Measurements from ENCODE around the gene CCL22.
"Not testable (repeated sequence)": the region's sequence is repeated elsewhere in the genome, so short reads cannot be mapped to it uniquely, and the experiment has no call there.

The CCL22 gene

GRCh38 chr16:57357330-57358085, 1.1 kb upstream of the CCL22 start:
- DNase-seq = no peak
- no peak for TF ChIP-seq GATA1 (IDR thresholded peaks at IDR 0.05; ENCODE audit: low read depth, low read length)
- no peak for TF ChIP-seq POLR2A (IDR thresholded peaks at IDR 0.05; ENCODE audit: low read length)

- TF ChIP-seq POLR2A (IDR thresholded peaks at IDR 0.05; ENCODE audit: low read length) (no peak), GATA1 (IDR thresholded peaks at IDR 0.05; ENCODE audit: low read depth, low read length) (no peak)
- DNase-seq = no peak
Measured at GRCh38 chr16:57358086-57358420, 530 bp upstream of the CCL22 start.

GRCh38 chr16:57360321-57360935, 1.8 kb downstream of the CCL22 start:
- DNase-seq = no peak
- TF ChIP-seq POLR2A (IDR thresholded peaks at IDR 0.05; ENCODE audit: low read length) (no peak), GATA1 (IDR thresholded peaks at IDR 0.05; ENCODE audit: low read depth, low read length) (no peak)

- no peak for DNase-seq
- TF ChIP-seq GATA1 (IDR thresholded peaks at IDR 0.05; ENCODE audit: low read depth, low read length) (no peak), POLR2A (IDR thresholded peaks at IDR 0.05; ENCODE audit: low read length) (no peak)
Measured at GRCh38 chr16:57361404-57361803, 2.8 kb downstream of the CCL22 start.

- TF ChIP-seq GATA1 (IDR thresholded peaks at IDR 0.05; ENCODE audit: low read depth, low read length) (no peak), POLR2A (IDR thresholded peaks at IDR 0.05; ENCODE audit: low read length) (no peak)
- no peak for DNase-seq
Measured at GRCh38 chr16:57364143-57364542, 5.6 kb downstream of the CCL22 start.

- no peak for DNase-seq
- TF ChIP-seq POLR2A (IDR thresholded peaks at IDR 0.05; ENCODE audit: low read length) (no peak), GATA1 (IDR thresholded peaks at IDR 0.05; ENCODE audit: low read depth, low read length) (no peak)
Measured at GRCh38 chr16:57366544-57367040, 8.0 kb downstream of the CCL22 start.

- DNase-seq = no peak
Measured at GRCh38 chr16:57367116-57367752, 8.7 kb downstream of the CCL22 start.

GRCh38 chr16:57371494-57372371, 13.2 kb downstream of the CCL22 start:
- no peak for TF ChIP-seq GATA1 (IDR thresholded peaks at IDR 0.05; ENCODE audit: low read depth, low read length)
- DNase-seq = no peak

More at GRCh38 chr16:57367116-57367752, 8.7 kb downstream of the CCL22 start:
- no peak for TF ChIP-seq GATA1 (IDR thresholded peaks at IDR 0.05; ENCODE audit: low read depth, low read length)
- no peak for TF ChIP-seq POLR2A (IDR thresholded peaks at IDR 0.05; ENCODE audit: low read length)

- TF ChIP-seq GATA1 (IDR thresholded peaks at IDR 0.05; ENCODE audit: low read depth, low read length) (no peak), POLR2A (IDR thresholded peaks at IDR 0.05; ENCODE audit: low read length) (no peak)
- no peak for DNase-seq
Measured at GRCh38 chr16:57372372-57373116, 14.0 kb downstream of the CCL22 start, which contains the start of gene CX3CL1. Gene CX3CL1, plus strand, starts transcription at chr16:57372490. Its CDS starts 79 bp downstream, at chr16:57372569.

- no peak for TF ChIP-seq GATA1 (IDR thresholded peaks at IDR 0.05; ENCODE audit: low read depth, low read length)
- no peak for TF ChIP-seq POLR2A (IDR thresholded peaks at IDR 0.05; ENCODE audit: low read length)
- DNase-seq = no peak
Measured at GRCh38 chr16:57373117-57373947, 14.7 kb downstream of the CCL22 start.

GRCh38 chr16:57374067-57374534, 15.5 kb downstream of the CCL22 start:
- no peak for TF ChIP-seq GATA1 (IDR thresholded peaks at IDR 0.05; ENCODE audit: low read depth, low read length)
- TF ChIP-seq POLR2A (IDR thresholded peaks at IDR 0.05; ENCODE audit: low read length) = no peak
- DNase-seq = no peak

- not testable (repeated sequence) for DNase-seq
Measured at GRCh38 chr16:57374925-57375465, 16.4 kb downstream of the CCL22 start.

Data from erythroblast (primary cell).